GM23338 (cell line): ENCODE measurements around the gene IMMP2L. TPM values are rescaled to one million over a fixed set of nuclear protein-coding genes. Genes with fewer than 3 reads are reported as not detected.

Experiments
- ATAC-seq: fragments of 200-7000 bp; cut with Tn5 transposase; 3 replicates; pipeline ENCODE4 v1.9.1; 2020
- DNase-seq: peaks from one replicate; pipeline ENCODE4 v3.0.0-alpha.2; 2015; ENCODE audit warnings: low spot score
- H2AFZ ChIP-seq: fragments of 200-600 bp; sonication (generic); 2 replicates; pipeline ENCODE4 v1.8.0; 2016; ENCODE audit warnings: antibody characterized with exemption, mild to moderate bottlenecking, moderate library complexity
- H3F3A ChIP-seq: fragments of 200-600 bp; sonication (generic); replicated peaks from 2 replicates; pipeline ENCODE4 v1.8.0; 2017; ENCODE audit warnings: antibody characterized with exemption, mixed run types, low read depth
- H3K27ac ChIP-seq: fragments of 200-600 bp; sonication (generic); 2 replicates; pipeline ENCODE4 v1.6.1; 2016; ENCODE audit warnings: low read depth
- H3K27me3 ChIP-seq: fragments of 200-600 bp; sonication (generic); 2 replicates; pipeline ENCODE4 v1.8.0; 2016; ENCODE audit warnings: mild to moderate bottlenecking, mixed run types, moderate library complexity; ENCODE audit not compliant: insufficient read depth
- H3K36me3 ChIP-seq: fragments of 200-600 bp; sonication (generic); 2 replicates; pipeline ENCODE4 v1.8.0; 2016; ENCODE audit warnings: mild to moderate bottlenecking; ENCODE audit not compliant: insufficient read depth
- H3K4me1 ChIP-seq: fragments of 200-600 bp; sonication (generic); 2 replicates; pipeline ENCODE4 v1.8.0; 2016; ENCODE audit warnings: mild to moderate bottlenecking, moderate library complexity; ENCODE audit not compliant: insufficient read depth
- H3K4me2 ChIP-seq: fragments of 200-600 bp; sonication (generic); 2 replicates; pipeline ENCODE4 v1.7.1; 2017; ENCODE audit warnings: mixed run types
- H3K4me3 ChIP-seq: fragments of 200-600 bp; sonication (generic); 2 replicates; pipeline ENCODE4 v1.6.1; 2016; ENCODE audit warnings: mixed run types
- H3K79me2 ChIP-seq: fragments of 200-600 bp; sonication (generic); replicated peaks from 2 replicates; pipeline ENCODE4 v1.8.0; 2017; ENCODE audit warnings: mild to moderate bottlenecking; ENCODE audit not compliant: insufficient read depth
- H3K9me2 ChIP-seq: fragments of 200-600 bp; sonication (generic); 2 replicates; pipeline ENCODE4 v1.8.0; 2017; ENCODE audit not compliant: insufficient read depth
- H4K20me1 ChIP-seq: fragments of 200-600 bp; sonication (generic); replicated peaks from 2 replicates; pipeline ENCODE4 v1.8.0; 2017; ENCODE audit warnings: mild to moderate bottlenecking; ENCODE audit not compliant: insufficient read depth
- H3K27ac Mint-ChIP-seq: 2 replicates; pipeline ENCODE4 v1.8.0; 2020; ENCODE audit warnings: inconsistent platforms, mild to moderate bottlenecking, moderate library complexity, mixed read lengths
- H3K27me3 Mint-ChIP-seq: 3 replicates; pipeline ENCODE4 v1.8.0; 2022; ENCODE audit warnings: low read depth, mild to moderate bottlenecking, moderate library complexity, mixed read lengths, inconsistent platforms; ENCODE audit not compliant: insufficient read depth, poor library complexity
- H3K36me3 Mint-ChIP-seq: 3 replicates; pipeline ENCODE4 v1.8.0; 2021; ENCODE audit warnings: low read depth, mild to moderate bottlenecking, inconsistent platforms, moderate library complexity, mixed read lengths
- H3K4me1 Mint-ChIP-seq: 3 replicates; pipeline ENCODE4 v1.8.0; 2020; ENCODE audit warnings: mild to moderate bottlenecking, inconsistent platforms, mixed read lengths
- H3K4me3 Mint-ChIP-seq: 3 replicates; pipeline ENCODE4 v1.8.0; 2021; ENCODE audit warnings: moderate library complexity, mild to moderate bottlenecking, inconsistent platforms, mixed read lengths
- H3K9me3 Mint-ChIP-seq: 3 replicates; pipeline ENCODE4 v1.8.0; 2020; ENCODE audit warnings: moderate library complexity, mild to moderate bottlenecking, inconsistent platforms, mixed read lengths
- CREB1 ChIP-seq: fragments of 250-450 bp; sonication (Bioruptor Pico); IDR thresholded peaks from 2 replicates; pipeline ENCODE4 v1.5.0; 2020; ENCODE audit warnings: low read depth, mild to moderate bottlenecking, moderate library complexity
- CTCF ChIP-seq, 2 experiments: fragments of 200-600 bp in 1 of 2; sonication (generic) in 1 of 2; conservative IDR thresholded peaks; 2 replicates each; pipeline versions ENCODE4 v1.5.1 to v1.6.1; 2016 to 2017; ENCODE audit warnings: antibody characterized with exemption in 2 of 2, low read depth in 2 of 2, mild to moderate bottlenecking in 2 of 2, moderate library complexity in 1 of 2
- ETS1 ChIP-seq: IDR thresholded peaks from 2 replicates; pipeline ENCODE4 v1.6.1; 2016; ENCODE audit warnings: antibody characterized with exemption
- EZH2 ChIP-seq: fragments of 200-600 bp; sonication (generic); IDR thresholded peaks from one replicate; pipeline ENCODE4 v1.8.0; 2017; ENCODE audit warnings: antibody characterized with exemption, mild to moderate bottlenecking, low read depth; ENCODE audit not compliant: unreplicated experiment
- EZH2phosphoT487 ChIP-seq: fragments of 200-600 bp; sonication (generic); IDR thresholded peaks from one replicate; pipeline ENCODE4 v1.8.1; 2018; ENCODE audit warnings: antibody characterized with exemption; ENCODE audit not compliant: unreplicated experiment
- JUNB ChIP-seq: IDR thresholded peaks from one replicate; pipeline ENCODE4 v1.6.1; 2016; ENCODE audit warnings: antibody characterized with exemption; ENCODE audit not compliant: unreplicated experiment
- NANOG ChIP-seq: IDR thresholded peaks from 2 replicates; pipeline ENCODE4 v1.6.1; 2016; ENCODE audit warnings: antibody characterized with exemption, borderline replicate concordance
- POLR2AphosphoS5 ChIP-seq: IDR thresholded peaks from 2 replicates; pipeline ENCODE4 v1.6.1; 2016; ENCODE audit warnings: antibody characterized with exemption, low read depth
- REST ChIP-seq: IDR thresholded peaks from one replicate; pipeline ENCODE4 v1.6.1; 2018; ENCODE audit warnings: antibody characterized with exemption; ENCODE audit not compliant: unreplicated experiment
- STAT1 ChIP-seq: IDR thresholded peaks from one replicate; pipeline ENCODE4 v1.6.1; 2016; ENCODE audit warnings: antibody characterized with exemption; ENCODE audit not compliant: unreplicated experiment
- ZNF114 ChIP-seq: fragments of 250-450 bp; sonication (Bioruptor Pico); IDR thresholded peaks from 2 replicates; pipeline ENCODE4 v1.5.0; 2020; ENCODE audit warnings: mild to moderate bottlenecking, moderate library complexity
- ZNF331 ChIP-seq: fragments of 250-450 bp; sonication (Bioruptor Pico); IDR thresholded peaks from 2 replicates; pipeline ENCODE4 v1.5.0; 2020; ENCODE audit warnings: low read depth, mild to moderate bottlenecking, moderate library complexity
- ZNF462 ChIP-seq: fragments of 250-450 bp; sonication (Bioruptor Pico); IDR thresholded peaks from 2 replicates; pipeline ENCODE4 v1.5.0; 2020; ENCODE audit warnings: mild to moderate bottlenecking, moderate library complexity
- polyA plus RNA-seq: library from polyadenylated mRNA; unstranded; fragments of >200 nt; fragmentation: Nextera tagmentation; extraction: Ambion mirVana; gene quantifications from 2 replicates; pipeline ENCODE4 v1.2.1, GENCODE V29; 2016
- total RNA-seq: library from RNA; depleted of rRNA; stranded (reverse); fragments of >200 nt; shearing (Covaris generic); gene quantifications from 2 replicates; pipeline ENCODE4 v1.2.3, GENCODE V29; 2014

Gene IMMP2L
- total and polyA plus RNA-seq, 2 experiments from 2014 or later: 7.3 to 14.0 TPM

- TF ChIP-seq STAT1 (no peak), EZH2 (no peak)
These were observed 478.9 kb downstream of the IMMP2L start (continued) for GRCh38 chr7:111083413-111083812.

GRCh38 chr7:111082351-111082750, 479.9 kb downstream of the IMMP2L start:
- ATAC-seq (peak; percentile 48), DNase-seq (no peak)
- TF ChIP-seq ZNF114 (no peak), NANOG (no peak), EZH2phosphoT487 (no peak), REST (no peak), POLR2AphosphoS5 (no peak), ZNF462 (CRISPR knock-in tag) (no peak), EZH2 (no peak), ZNF331 (CRISPR knock-in tag) (no peak), STAT1 (no peak), CREB1 (CRISPR knock-in tag) (no peak), JUNB (no peak), ETS1 (no peak), CTCF (conservative IDR thresholded peaks at IDR 0.05; ENCODE audit: low read depth in 2 of 2) (no peak)
- H3K4me3 Mint-ChIP-seq: no peak overlapping the region
- Histone ChIP-seq H3F3A (no peaks in the 10 kb centered on the region), H3K4me2 (no peak overlapping the region), H3K36me3 (no peaks in the 10 kb centered on the region), H3K4me3 (no peak overlapping the region), H3K27ac (no peak overlapping the region), H2AFZ (no peak overlapping the region), H3K9me2 (no peaks in the 10 kb centered on the region), H4K20me1 (no peaks in the 10 kb centered on the region), H3K4me1 (peaks cover 21% of the 10 kb centered on the region), H3K27me3 (no peaks in the 10 kb centered on the region), H3K79me2 (no peaks in the 10 kb centered on the region)
- H3K27me3 Mint-ChIP-seq: no peaks in the 10 kb centered on the region
- H3K9me3 Mint-ChIP-seq: 0 out of 3 replicates have a peak, but pooled peaks cover 4% of the 10 kb centered on the region
- no peaks in the 10 kb centered on the region for H3K36me3 Mint-ChIP-seq
- peaks cover 22% of the 10 kb centered on the region for H3K4me1 Mint-ChIP-seq
- H3K27ac Mint-ChIP-seq: peak overlapping the region; percentile 26; the same call in 1 of the 2 replicates
